ENCODE results near the gene AGAP5. TPM values are rescaled to one million over a fixed set of nuclear protein-coding genes. Genes with fewer than 3 reads are reported as not detected.
"Not testable (repeated sequence)": the region's sequence is repeated elsewhere in the genome, so short reads cannot be mapped to it uniquely, and the experiment has no call there.

Gene AGAP5
- total RNA-seq, 1 donor from 2014 or later = 3.3 TPM

- intact Hi-C loops (cut with micrococcal nuclease); DNase-seq; H3K4me3 ChIP-seq; H3K27me3 ChIP-seq (ENCODE audit: low read depth); H3K9me3 ChIP-seq (replicated peaks); H3K27ac ChIP-seq (replicated peaks): not testable (repeated sequence)
- H3K36me3 ChIP-seq = peaks cover 42% of the 10 kb centered on the region
- H3K4me1 ChIP-seq = peaks cover 26% of the 10 kb centered on the region
Measured at GRCh38 chr10:73711683-73712082, 13.8 kb upstream of the AGAP5 start.

- H3K9me3 ChIP-seq (replicated peaks); H3K27ac ChIP-seq (replicated peaks); intact Hi-C loops (cut with micrococcal nuclease); H3K4me3 ChIP-seq; H3K4me1 ChIP-seq; DNase-seq; H3K27me3 ChIP-seq (ENCODE audit: low read depth): not testable (repeated sequence)
- peaks cover 37% of the 10 kb centered on the region for H3K36me3 ChIP-seq
Measured at GRCh38 chr10:73708122-73708521, 10.2 kb upstream of the AGAP5 start.

GRCh38 chr10:73707628-73708027 lies 9.7 kb upstream of the AGAP5 start:
- H3K4me3 ChIP-seq; H3K9me3 ChIP-seq (replicated peaks); intact Hi-C loops (cut with micrococcal nuclease); DNase-seq; H3K27ac ChIP-seq (replicated peaks); H3K4me1 ChIP-seq; H3K27me3 ChIP-seq (ENCODE audit: low read depth): not testable (repeated sequence)
- H3K36me3 ChIP-seq = peaks cover 34% of the 10 kb centered on the region

GRCh38 chr10:73706488-73706887 lies 8.6 kb upstream of the AGAP5 start:
- H3K4me3 ChIP-seq; H3K9me3 ChIP-seq (replicated peaks); H3K27ac ChIP-seq (replicated peaks); DNase-seq; H3K4me1 ChIP-seq; intact Hi-C loops (cut with micrococcal nuclease); H3K27me3 ChIP-seq (ENCODE audit: low read depth): not testable (repeated sequence)
- H3K36me3 ChIP-seq = peaks cover 23% of the 10 kb centered on the region

- peaks cover 21% of the 10 kb centered on the region for H3K36me3 ChIP-seq
- DNase-seq; H3K4me1 ChIP-seq; H3K9me3 ChIP-seq (replicated peaks); H3K27me3 ChIP-seq (ENCODE audit: low read depth); intact Hi-C loops (cut with micrococcal nuclease); H3K27ac ChIP-seq (replicated peaks); H3K4me3 ChIP-seq: not testable (repeated sequence)
Measured at GRCh38 chr10:73705506-73706072, 7.7 kb upstream of the AGAP5 start.

- H3K4me1 ChIP-seq; H3K27me3 ChIP-seq (ENCODE audit: low read depth); H3K27ac ChIP-seq (replicated peaks); H3K9me3 ChIP-seq (replicated peaks); H3K4me3 ChIP-seq; intact Hi-C loops (cut with micrococcal nuclease); DNase-seq: not testable (repeated sequence)
- H3K36me3 ChIP-seq = peaks cover 16% of the 10 kb centered on the region
Measured at GRCh38 chr10:73703924-73704323, 6.0 kb upstream of the AGAP5 start.

- H3K4me3 ChIP-seq; H3K27ac ChIP-seq (replicated peaks); H3K4me1 ChIP-seq; DNase-seq; H3K9me3 ChIP-seq (replicated peaks); H3K27me3 ChIP-seq (ENCODE audit: low read depth); intact Hi-C loops (cut with micrococcal nuclease): not testable (repeated sequence)
- H3K36me3 ChIP-seq = peaks cover 11% of the 10 kb centered on the region
Measured at GRCh38 chr10:73698819-73699218, 910 bp upstream of the AGAP5 start.

GRCh38 chr10:73695302-73695701 lies 2.6 kb downstream of the AGAP5 start:
- DNase-seq = not testable (repeated sequence)

GRCh38 chr10:73690755-73691154 lies 7.2 kb downstream of the AGAP5 start:
- H3K9me3 ChIP-seq (replicated peaks); H3K4me1 ChIP-seq; H3K27me3 ChIP-seq (ENCODE audit: low read depth); DNase-seq; H3K4me3 ChIP-seq; intact Hi-C loops (cut with micrococcal nuclease); H3K27ac ChIP-seq (replicated peaks): not testable (repeated sequence)
- H3K36me3 ChIP-seq = peaks cover 15% of the 10 kb centered on the region

More at GRCh38 chr10:73695302-73695701, 2.6 kb downstream of the AGAP5 start:
- H3K4me3 ChIP-seq; H3K4me1 ChIP-seq; intact Hi-C loops (cut with micrococcal nuclease); H3K27me3 ChIP-seq (ENCODE audit: low read depth); H3K9me3 ChIP-seq (replicated peaks); H3K27ac ChIP-seq (replicated peaks): not testable (repeated sequence)
- peaks cover 20% of the 10 kb centered on the region for H3K36me3 ChIP-seq

- H3K27ac ChIP-seq (replicated peaks); H3K4me3 ChIP-seq; H3K4me1 ChIP-seq; H3K27me3 ChIP-seq (ENCODE audit: low read depth); H3K9me3 ChIP-seq (replicated peaks); DNase-seq; intact Hi-C loops (cut with micrococcal nuclease): not testable (repeated sequence)
- H3K36me3 ChIP-seq = peaks cover 18% of the 10 kb centered on the region
Measured at GRCh38 chr10:73689596-73689995, 8.3 kb downstream of the AGAP5 start.

GRCh38 chr10:73687641-73688040 lies 10.3 kb downstream of the AGAP5 start:
- intact Hi-C loops (cut with micrococcal nuclease); DNase-seq; H3K27ac ChIP-seq (replicated peaks); H3K9me3 ChIP-seq (replicated peaks); H3K4me1 ChIP-seq; H3K27me3 ChIP-seq (ENCODE audit: low read depth); H3K4me3 ChIP-seq: not testable (repeated sequence)
- H3K36me3 ChIP-seq = peaks cover 13% of the 10 kb centered on the region

- H3K27ac ChIP-seq (replicated peaks); H3K36me3 ChIP-seq; intact Hi-C loops (cut with micrococcal nuclease); H3K9me3 ChIP-seq (replicated peaks); DNase-seq; H3K4me3 ChIP-seq; H3K27me3 ChIP-seq (ENCODE audit: low read depth): not testable (repeated sequence)
- peaks cover 10% of the 10 kb centered on the region for H3K4me1 ChIP-seq
Measured at GRCh38 chr10:73674546-73674945, 23.4 kb downstream of the AGAP5 start.

GRCh38 chr10:73668378-73668777 lies 29.5 kb downstream of the AGAP5 start:
- H3K27me3 ChIP-seq (ENCODE audit: low read depth); intact Hi-C loops (cut with micrococcal nuclease); H3K9me3 ChIP-seq (replicated peaks); DNase-seq; H3K36me3 ChIP-seq; H3K4me3 ChIP-seq; H3K27ac ChIP-seq (replicated peaks): not testable (repeated sequence)
- H3K4me1 ChIP-seq = peaks cover 10% of the 10 kb centered on the region

- H3K36me3 ChIP-seq; H3K9me3 ChIP-seq (replicated peaks); H3K4me1 ChIP-seq; H3K27me3 ChIP-seq (ENCODE audit: low read depth); DNase-seq; intact Hi-C loops (cut with micrococcal nuclease); H3K4me3 ChIP-seq: not testable (repeated sequence)
- H3K27ac ChIP-seq (replicated peaks) = peak overlapping the region; percentile 19
Measured at GRCh38 chr10:73666153-73666809, 31.6 kb downstream of the AGAP5 start.

Data from left ventricle myocardium inferior (tissue), 1 donor.